ENCODE measurements around the gene SREBF1. TPM values are rescaled to one million over a fixed set of nuclear protein-coding genes. Genes with fewer than 3 reads are reported as not detected.

SREBF1 gene
- total RNA-seq, 4 donors from 2014 or later: 118 to 226 (median 185) TPM

- H3K4me3 ChIP-seq: no peak overlapping the region
- H3K9me3 ChIP-seq: no peaks in the 10 kb centered on the region
- DNase-seq: no peak
- TF ChIP-seq CTCF (IDR thresholded peaks at IDR 0.05) (no peak), POLR2A (IDR thresholded peaks at IDR 0.05) (no peak)
- H3K36me3 ChIP-seq: peaks cover 0 to 51% (median 0%) of the 10 kb centered on the region in 3 donors
- H3K4me1 ChIP-seq: peaks cover 12 to 71% (median 22%) of the 10 kb centered on the region in 4 donors
- no peaks in the 10 kb centered on the region for H3K27me3 ChIP-seq
- H3K27ac ChIP-seq: peak overlapping the region in 3 of 4 donors; percentile 19 to 29 (median 25)
These were observed 16.7 kb downstream of the SREBF1 start for GRCh38 chr17:17820046-17820445.

- H3K9me3 ChIP-seq: no peaks in the 10 kb centered on the region
- peaks cover 7 to 67% (median 18%) of the 10 kb centered on the region in 4 donors for H3K4me1 ChIP-seq
These were observed 17.2 kb downstream of the SREBF1 start for GRCh38 chr17:17819561-17819995.

GRCh38 chr17:17819111-17819510 is 17.7 kb downstream of the SREBF1 start:
- Histone ChIP-seq H3K4me3 (no peak overlapping the region), H3K27me3 (no peaks in the 10 kb centered on the region), H3K27ac (peak overlapping the region in 1 of 4 donors; percentile 29), H3K4me1 (peaks cover 5 to 62% (median 14%) of the 10 kb centered on the region in 4 donors), H3K9me3 (no peaks in the 10 kb centered on the region), H3K36me3 (peaks cover 0 to 60% (median 0%) of the 10 kb centered on the region in 3 donors)
- no peak for DNase-seq
- TF ChIP-seq POLR2A (IDR thresholded peaks at IDR 0.05): no peak
- TF ChIP-seq CTCF (IDR thresholded peaks at IDR 0.05): no peak

More at GRCh38 chr17:17819561-17819995, 17.2 kb downstream of the SREBF1 start:
- TF ChIP-seq POLR2A (IDR thresholded peaks at IDR 0.05): no peak
- Histone ChIP-seq H3K27me3 (no peaks in the 10 kb centered on the region), H3K27ac (peak overlapping the region in 2 of 4 donors; percentile 19 to 29), H3K4me3 (no peak overlapping the region), H3K36me3 (peaks cover 0 to 56% (median 0%) of the 10 kb centered on the region in 3 donors)
- DNase-seq: peak; percentile 48 to 89 (median 83)

- H3K9me3 ChIP-seq: no peaks in the 10 kb centered on the region
- peaks cover 3 to 56% (median 9%) of the 10 kb centered on the region in 4 donors for H3K4me1 ChIP-seq
- no peak overlapping the region for H3K4me3 ChIP-seq
- peaks cover 0 to 70% (median 0%) of the 10 kb centered on the region in 3 donors for H3K36me3 ChIP-seq
- TF ChIP-seq CTCF (IDR thresholded peaks at IDR 0.05): no peak
- no peak for TF ChIP-seq POLR2A (IDR thresholded peaks at IDR 0.05)
- peak overlapping the region in 1 of 4 donors; percentile 14 for H3K27ac ChIP-seq
- DNase-seq: peak in 1 of 3 donors; percentile 84
- H3K27me3 ChIP-seq: no peaks in the 10 kb centered on the region
These were observed 18.7 kb downstream of the SREBF1 start for GRCh38 chr17:17818088-17818526.

GRCh38 chr17:17817552-17817947 is 19.2 kb downstream of the SREBF1 start:
- no peak for DNase-seq
- H3K9me3 ChIP-seq: no peaks in the 10 kb centered on the region
- peaks cover 0 to 76% (median 0%) of the 10 kb centered on the region in 3 donors for H3K36me3 ChIP-seq
- H3K27me3 ChIP-seq: no peaks in the 10 kb centered on the region
- TF ChIP-seq CTCF (IDR thresholded peaks at IDR 0.05) (no peak), POLR2A (IDR thresholded peaks at IDR 0.05) (no peak)
- H3K4me3 ChIP-seq: no peak overlapping the region
- no peak overlapping the region for H3K27ac ChIP-seq
- peaks cover 0 to 52% (median 6%) of the 10 kb centered on the region in 4 donors for H3K4me1 ChIP-seq

GRCh38 chr17:17816831-17817551 is 19.8 kb downstream of the SREBF1 start:
- no peak for DNase-seq
- no peaks in the 10 kb centered on the region for H3K9me3 ChIP-seq
- no peaks in the 10 kb centered on the region for H3K27me3 ChIP-seq
- H3K36me3 ChIP-seq: peaks cover 0 to 82% (median 0%) of the 10 kb centered on the region in 3 donors
- TF ChIP-seq CTCF (IDR thresholded peaks at IDR 0.05): peak in 1 of 6 experiments; percentile 3
- no peak for TF ChIP-seq POLR2A (IDR thresholded peaks at IDR 0.05)
- H3K4me3 ChIP-seq: no peak overlapping the region
- H3K4me1 ChIP-seq: peaks cover 0 to 52% (median 5%) of the 10 kb centered on the region in 4 donors
- no peak overlapping the region for H3K27ac ChIP-seq
